Activated CD4-positive, alpha-beta T cell treated with anti-CD3 and anti-CD28 coated beads, Interleukin-2, Interleukin-4, amounts not matched to agents 100 ng/mL and 50 ng/mL, durations not matched to agents 16 hours and 8 hours (primary cell): ENCODE results near the gene EHD1.
"Not testable (repeated sequence)": the region's sequence is repeated elsewhere in the genome, so short reads cannot be mapped to it uniquely, and the experiment has no call there.

Experiments used
- DNase-seq: peaks from one replicate; pipeline ENCODE4 v3.0.0-alpha.2; 2020; ENCODE audit warnings: low spot score

The EHD1 gene

GRCh38 chr11:64826578-64827450, 51.6 kb downstream of the EHD1 start:
- DNase-seq: no peak

GRCh38 chr11:64826062-64826461, 52.4 kb downstream of the EHD1 start:
- no peak for DNase-seq

- no peak for DNase-seq
Observed at GRCh38 chr11:64823568-64824119, 54.8 kb downstream of the EHD1 start.

- no peak for DNase-seq
Observed at GRCh38 chr11:64817476-64817875, 60.9 kb downstream of the EHD1 start.

GRCh38 chr11:64815433-64815832, 63.0 kb downstream of the EHD1 start:
- not testable (repeated sequence) for DNase-seq

- no peak for DNase-seq
Observed at GRCh38 chr11:64814712-64815187, 63.7 kb downstream of the EHD1 start.

- no peak for DNase-seq
Observed at GRCh38 chr11:64813826-64814225, 64.6 kb downstream of the EHD1 start.

- peak; percentile 12 for DNase-seq
Observed at GRCh38 chr11:64810891-64811272, 67.5 kb downstream of the EHD1 start.

GRCh38 chr11:64810271-64810890, 68.0 kb downstream of the EHD1 start, which contains the start of gene MEN1:
Gene MEN1 (minus strand): TSS chr11:64810551. CDS start chr11:64810109, 442 bp downstream.
- peak; percentile 89 for DNase-seq

- peak; percentile 9 for DNase-seq
Observed at GRCh38 chr11:64809781-64810241, 68.6 kb downstream of the EHD1 start.

GRCh38 chr11:64805481-64805880, 72.9 kb downstream of the EHD1 start:
- no peak for DNase-seq

GRCh38 chr11:64804346-64805210, 73.8 kb downstream of the EHD1 start:
- DNase-seq: no peak

GRCh38 chr11:64803846-64804345, 74.5 kb downstream of the EHD1 start:
- no peak for DNase-seq

GRCh38 chr11:64803158-64803845, 75.1 kb downstream of the EHD1 start, which contains the start of gene MAP4K2:
Gene MAP4K2 (minus strand): TSS chr11:64803214. CDS start chr11:64803149, 65 bp downstream.
- peak; percentile 80 for DNase-seq

- DNase-seq: peak; percentile 45
Observed at GRCh38 chr11:64802370-64803157, 75.9 kb downstream of the EHD1 start.
